ENCODE data around the gene WDFY1.

Gene WDFY1

GRCh38 chr2:223915071-223915470 lies 30.1 kb downstream of the WDFY1 start:
- in situ Hi-C loops (cut with MboI; ENCODE audit: low pct_unique_long_range_greater_than_20kb, low sequenced_read_pairs, unreplicated experiment) = no loop called here
- DNase-seq (ENCODE audit: low spot score) = no peak
- no peak for TF ChIP-seq CTCF (IDR thresholded peaks at IDR 0.05; ENCODE audit: extremely low read depth, insufficient read depth, missing control alignments)

- DNase-seq (ENCODE audit: low spot score) = no peak
- TF ChIP-seq CTCF (IDR thresholded peaks at IDR 0.05; ENCODE audit: extremely low read depth, insufficient read depth, missing control alignments) = no peak
- in situ Hi-C loops (cut with MboI; ENCODE audit: low pct_unique_long_range_greater_than_20kb, low sequenced_read_pairs, unreplicated experiment) = no loop called here
Measured at GRCh38 chr2:223914324-223914723, 30.8 kb downstream of the WDFY1 start.

- DNase-seq (ENCODE audit: low spot score) = no peak
- in situ Hi-C loops (cut with MboI; ENCODE audit: low pct_unique_long_range_greater_than_20kb, low sequenced_read_pairs, unreplicated experiment) = no loop called here
- no peak for TF ChIP-seq CTCF (IDR thresholded peaks at IDR 0.05; ENCODE audit: extremely low read depth, insufficient read depth, missing control alignments)
Measured at GRCh38 chr2:223909001-223909741, 36.0 kb downstream of the WDFY1 start.

GRCh38 chr2:223908304-223908998 lies 36.7 kb downstream of the WDFY1 start:
- in situ Hi-C loops (cut with MboI; ENCODE audit: low pct_unique_long_range_greater_than_20kb, low sequenced_read_pairs, unreplicated experiment) = no loop called here
- no peak for TF ChIP-seq CTCF (IDR thresholded peaks at IDR 0.05; ENCODE audit: extremely low read depth, insufficient read depth, missing control alignments)
- DNase-seq (ENCODE audit: low spot score) = no peak

- no peak for TF ChIP-seq CTCF (IDR thresholded peaks at IDR 0.05; ENCODE audit: extremely low read depth, insufficient read depth, missing control alignments)
- no peak for DNase-seq (ENCODE audit: low spot score)
- in situ Hi-C loops (cut with MboI; ENCODE audit: low pct_unique_long_range_greater_than_20kb, low sequenced_read_pairs, unreplicated experiment) = no loop called here
Measured at GRCh38 chr2:223905996-223906395, 39.1 kb downstream of the WDFY1 start.

- TF ChIP-seq CTCF (IDR thresholded peaks at IDR 0.05; ENCODE audit: extremely low read depth, insufficient read depth, missing control alignments) = no peak
- DNase-seq (ENCODE audit: low spot score) = no peak
- in situ Hi-C loops (cut with MboI; ENCODE audit: low pct_unique_long_range_greater_than_20kb, low sequenced_read_pairs, unreplicated experiment) = no loop called here
Measured at GRCh38 chr2:223901854-223902253, 43.3 kb downstream of the WDFY1 start.
